ENCODE data around the gene CACTIN. TPM values are rescaled to one million over a fixed set of nuclear protein-coding genes. Genes with fewer than 3 reads are reported as not detected.

CACTIN gene
- polyA plus RNA-seq, 1 of the 3 experiments (the other 2 are of a cell fraction): 36.4 TPM

- peaks cover 33% of the 10 kb centered on the region for H3K79me2 ChIP-seq (ENCODE audit: insufficient read depth)
- H3K4me1 ChIP-seq (ENCODE audit: control insufficient read depth in 1 of 2, insufficient read depth in 2 of 2, low read depth in 1 of 2, low read length in 1 of 2): peaks cover 8 to 11% of the 10 kb centered on the region in 2 experiments; a peak in 2 of 4 replicates
- peaks cover 17% of the 10 kb centered on the region for H4K20me1 ChIP-seq (ENCODE audit: insufficient read depth)
- H3K9me3 ChIP-seq: no peaks in the 10 kb centered on the region
- ChIA-PET CTCF (interaction anchor here (0.8 to 1.4 kb wide), 2 partner anchors 9 to 39 kb away, joined by 5 to 6 read pairs; no protein-coding TSS in a partner anchor), POLR2A (no interaction called here)
- TF ChIP-seq RCOR1 (IDR thresholded peaks at IDR 0.05; ENCODE audit: low read length) (peak; percentile 70; the same call in 1 of the 2 replicates), EZH2phosphoT487 (IDR thresholded peaks at IDR 0.05; ENCODE audit: borderline replicate concordance, low read depth) (no peak)
- H3K4me3 ChIP-seq (ENCODE audit: low read depth in 2 of 2, low read length in 1 of 2): peak overlapping the region in 1 of 2 experiments; percentile 44; a peak in 1 of 4 replicates
- no peaks in the 10 kb centered on the region for H3K27me3 ChIP-seq (ENCODE audit: insufficient read depth)
- DNase-seq: no peak
- peaks cover 0 to 4% of the 10 kb centered on the region in 2 experiments for H3K36me3 ChIP-seq (replicated peaks in 1 of 2; ENCODE audit: control insufficient read depth in 1 of 2, insufficient read depth in 2 of 2, low read length in 1 of 2)
- H3K4me2 ChIP-seq: peak overlapping the region; percentile 99
- peaks cover 8% of the 10 kb centered on the region for H3F3A ChIP-seq (replicated peaks; ENCODE audit: insufficient read depth)
- H3K27ac ChIP-seq (ENCODE audit: low read depth in 2 of 2, low read length in 1 of 2): peak overlapping the region in 1 of 2 experiments; percentile 88; a peak in 2 of 4 replicates
- WGBS (ENCODE audit: low lambda C conversion rate): 33% methylated on average over 3 of the region's 7 CpGs
- no peaks in the 10 kb centered on the region for H3K9me2 ChIP-seq
- H2AFZ ChIP-seq (ENCODE audit: low read depth): peak overlapping the region; percentile 18; the same call in 1 of the 2 replicates
- no peak overlapping the region for H3K9ac ChIP-seq
These were observed 747 bp upstream of the CACTIN start for GRCh38 chr19:3627351-3627723.

- H3K79me2 ChIP-seq (ENCODE audit: insufficient read depth): peaks cover 38% of the 10 kb centered on the region
These were observed 556 bp downstream of the CACTIN start for GRCh38 chr19:3625996-3626472.

More at GRCh38 chr19:3625996-3626472, 556 bp downstream of the CACTIN start:
- POLR2A ChIA-PET: no interaction called here
- Histone ChIP-seq H3K4me1 (ENCODE audit: control insufficient read depth in 1 of 2, insufficient read depth in 2 of 2, low read depth in 1 of 2, low read length in 1 of 2) (peaks cover 8 to 11% of the 10 kb centered on the region in 2 experiments; a peak in 2 of 4 replicates), H3K9ac (peak overlapping the region; percentile 86), H3K9me3 (no peaks in the 10 kb centered on the region), H3K27me3 (ENCODE audit: insufficient read depth) (no peaks in the 10 kb centered on the region), H3F3A (replicated peaks; ENCODE audit: insufficient read depth) (peaks cover 8% of the 10 kb centered on the region), H3K27ac (ENCODE audit: low read depth in 2 of 2, low read length in 1 of 2) (peak overlapping the region in 1 of 2 experiments; percentile 88; a peak in 3 of 4 replicates), H3K4me2 (peak overlapping the region; percentile 99), H3K36me3 (replicated peaks in 1 of 2; ENCODE audit: control insufficient read depth in 1 of 2, insufficient read depth in 2 of 2, low read length in 1 of 2) (peaks cover 0 to 7% of the 10 kb centered on the region in 2 experiments), H3K4me3 (ENCODE audit: low read depth in 2 of 2, low read length in 1 of 2) (peak overlapping the region; percentile 85 to 94), H2AFZ (ENCODE audit: low read depth) (no peak overlapping the region; the same call in 1 of the 2 replicates), H4K20me1 (ENCODE audit: insufficient read depth) (peaks cover 17% of the 10 kb centered on the region), H3K9me2 (no peaks in the 10 kb centered on the region)
- under 1% methylated on average over 20 of the region's 21 CpGs for WGBS (ENCODE audit: low lambda C conversion rate)
- TF ChIP-seq NFIC (IDR thresholded peaks at IDR 0.05; ENCODE audit: borderline replicate concordance): no peak
- TF ChIP-seq EZH2phosphoT487 (IDR thresholded peaks at IDR 0.05; ENCODE audit: borderline replicate concordance, low read depth): no peak
- no peak for TF ChIP-seq CTCF (IDR thresholded peaks at IDR 0.05)
- TF ChIP-seq RCOR1 (IDR thresholded peaks at IDR 0.05; ENCODE audit: low read length): no peak
- TF ChIP-seq FOXM1 (IDR thresholded peaks at IDR 0.05; ENCODE audit: low read depth): no peak
- no peak for TF ChIP-seq NRF1 (IDR thresholded peaks at IDR 0.05; ENCODE audit: low read depth, low read length)
- TF ChIP-seq RAD21 (IDR thresholded peaks at IDR 0.05; ENCODE audit: low read length): no peak
- no peak for TF ChIP-seq TAF1 (IDR thresholded peaks at IDR 0.05; ENCODE audit: borderline replicate concordance, low read depth, low read length)
- no peak for TF ChIP-seq RFX5 (IDR thresholded peaks at IDR 0.05; ENCODE audit: low read length)
- no peak for TF ChIP-seq ZBTB33 (IDR thresholded peaks at IDR 0.05; ENCODE audit: borderline replicate concordance, low read depth)
- TF ChIP-seq SIN3A (IDR thresholded peaks at IDR 0.05; ENCODE audit: borderline replicate concordance, low read depth, low read length): no peak
- TF ChIP-seq REST (IDR thresholded peaks at IDR 0.05; ENCODE audit: low read depth, low read length): no peak
- TF ChIP-seq CHD2 (IDR thresholded peaks at IDR 0.05; ENCODE audit: low read length, partially characterized antibody): no peak
- TF ChIP-seq RXRA (IDR thresholded peaks at IDR 0.05; ENCODE audit: borderline replicate concordance, low read depth): no peak
- no peak for TF ChIP-seq IRF3 (IDR thresholded peaks at IDR 0.05; ENCODE audit: low read depth, low read length)
- no peak for TF ChIP-seq MXI1 (IDR thresholded peaks at IDR 0.05; ENCODE audit: low read depth, low read length)
- no peak for TF ChIP-seq SMC3 (IDR thresholded peaks at IDR 0.05; ENCODE audit: low read depth, low read length)
- TF ChIP-seq GATA2 (CRISPR knock-in tag; IDR thresholded peaks at IDR 0.05): no peak
- DNase-seq: no peak
- CTCF ChIA-PET: interaction anchor here (1.0 to 2.5 kb wide), 2 partner anchors 41 to 81 kb away, joined by 4 to 6 read pairs; partner anchors contain the start of gene GIPC3
